Left renal pelvis (tissue), 4 donors: ENCODE measurements around the gene DAPK2. TPM values are rescaled to one million over a fixed set of nuclear protein-coding genes. Genes with fewer than 3 reads are reported as not detected.
"Not testable (repeated sequence)": the region's sequence is repeated elsewhere in the genome, so short reads cannot be mapped to it uniquely, and the experiment has no call there.

Source experiments
- DNase-seq, 4 donors: peaks; one replicate each; pipeline ENCODE4 v3.0.0-alpha.2; 2013; ENCODE audit warnings: low read depth in 4 of 4, low spot score in 3 of 4
- polyA plus RNA-seq, 4 donors: library from polyadenylated mRNA; unstranded; fragments of 120-200 nt; gene quantifications; one replicate each; pipeline ENCODE4 v1.2.1, GENCODE V29; 2013; ENCODE audit not compliant: insufficient read length in 4 of 4

Gene DAPK2
- polyA plus RNA-seq, 4 donors, result 5.9 to 13.6 (median 7.1) TPM

DNA sequence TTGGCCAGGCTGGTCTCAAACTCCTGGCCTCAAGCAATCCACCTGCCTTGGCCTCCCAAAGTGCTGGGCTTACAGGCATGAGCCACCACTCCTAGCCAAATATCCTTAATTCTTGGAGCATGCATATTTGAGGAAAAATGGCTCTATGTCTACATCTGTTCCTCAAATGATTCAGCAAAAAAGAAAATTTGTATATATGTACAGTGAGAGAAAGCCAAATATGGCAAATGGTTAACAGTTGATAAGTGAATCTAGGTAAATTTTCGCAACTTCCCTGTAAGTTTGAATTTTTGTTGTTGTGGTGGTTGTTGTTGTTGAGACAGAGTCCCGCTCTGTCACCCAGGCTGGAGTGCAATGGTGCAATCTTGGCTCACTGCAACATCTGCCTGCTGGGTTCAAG is 12.8 kb upstream of the DAPK2 start:
- DNase-seq, result not testable (repeated sequence)

DNA sequence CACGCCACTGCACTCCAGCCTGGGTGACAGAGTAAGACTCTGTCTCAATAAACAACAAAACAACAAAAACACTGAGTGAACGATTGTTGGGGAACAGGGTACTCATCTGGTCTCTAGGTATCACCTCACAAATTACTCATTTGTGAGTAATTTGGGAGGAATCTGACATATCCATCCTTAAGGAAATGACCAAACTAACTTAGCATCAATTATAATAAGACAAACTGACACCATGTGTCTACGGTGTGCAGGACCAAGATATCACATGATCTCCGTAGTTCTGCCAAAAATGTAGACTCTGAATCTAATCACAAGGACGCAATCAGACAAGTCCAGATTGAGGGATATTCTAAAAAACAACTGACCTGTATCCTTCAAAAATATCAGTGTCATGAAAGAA is 12.0 kb upstream of the DAPK2 start:
- DNase-seq, result no peak

DNA sequence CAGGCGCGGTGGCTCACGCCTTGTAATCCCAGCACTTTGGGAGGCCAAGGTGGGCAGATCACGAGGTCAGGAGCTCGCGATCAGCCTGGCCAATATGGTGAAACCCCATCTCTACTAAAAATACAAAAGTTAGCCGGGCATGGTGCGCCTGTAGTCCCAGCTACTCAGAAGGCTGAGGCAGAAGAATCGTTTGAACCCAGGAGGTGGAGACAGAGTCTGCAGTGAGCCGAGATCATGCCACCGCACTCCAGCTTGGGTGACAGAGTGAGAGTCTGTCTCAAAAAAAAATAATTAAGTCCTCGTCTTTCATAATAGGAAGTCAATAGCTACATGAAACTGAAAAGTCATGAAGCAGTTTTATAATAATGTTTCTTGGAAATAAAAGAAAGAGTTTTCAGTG is 7.4 kb upstream of the DAPK2 start:
- DNase-seq, result not testable (repeated sequence)

DNA sequence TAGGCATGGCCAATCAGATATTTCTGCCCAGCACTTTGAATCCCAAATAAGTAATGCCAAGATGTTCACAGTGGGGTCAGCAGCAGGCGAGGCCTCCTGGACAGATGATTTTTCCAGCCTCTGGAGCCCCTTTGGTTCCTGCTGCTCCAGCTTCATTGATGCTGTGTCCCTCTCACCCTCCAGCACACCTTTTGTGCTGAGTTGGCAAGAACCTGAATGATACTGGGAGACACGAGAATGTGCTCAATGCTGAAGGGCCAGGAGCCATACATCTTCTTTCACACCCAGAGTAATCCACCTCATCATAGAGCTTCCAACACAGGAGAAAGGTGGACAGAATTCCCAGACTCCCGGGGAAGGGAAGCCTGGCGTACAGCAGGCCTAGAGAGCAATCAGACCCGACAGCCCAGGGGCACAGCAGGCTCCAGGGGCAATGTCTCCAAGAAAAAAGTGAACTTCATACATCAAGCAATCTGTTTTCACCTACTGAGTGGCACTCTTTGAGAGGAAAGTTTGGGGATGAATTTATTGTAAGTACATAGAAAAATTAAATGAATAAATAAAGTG is 6.7 kb upstream of the DAPK2 start:
- DNase-seq, result no peak

DNA sequence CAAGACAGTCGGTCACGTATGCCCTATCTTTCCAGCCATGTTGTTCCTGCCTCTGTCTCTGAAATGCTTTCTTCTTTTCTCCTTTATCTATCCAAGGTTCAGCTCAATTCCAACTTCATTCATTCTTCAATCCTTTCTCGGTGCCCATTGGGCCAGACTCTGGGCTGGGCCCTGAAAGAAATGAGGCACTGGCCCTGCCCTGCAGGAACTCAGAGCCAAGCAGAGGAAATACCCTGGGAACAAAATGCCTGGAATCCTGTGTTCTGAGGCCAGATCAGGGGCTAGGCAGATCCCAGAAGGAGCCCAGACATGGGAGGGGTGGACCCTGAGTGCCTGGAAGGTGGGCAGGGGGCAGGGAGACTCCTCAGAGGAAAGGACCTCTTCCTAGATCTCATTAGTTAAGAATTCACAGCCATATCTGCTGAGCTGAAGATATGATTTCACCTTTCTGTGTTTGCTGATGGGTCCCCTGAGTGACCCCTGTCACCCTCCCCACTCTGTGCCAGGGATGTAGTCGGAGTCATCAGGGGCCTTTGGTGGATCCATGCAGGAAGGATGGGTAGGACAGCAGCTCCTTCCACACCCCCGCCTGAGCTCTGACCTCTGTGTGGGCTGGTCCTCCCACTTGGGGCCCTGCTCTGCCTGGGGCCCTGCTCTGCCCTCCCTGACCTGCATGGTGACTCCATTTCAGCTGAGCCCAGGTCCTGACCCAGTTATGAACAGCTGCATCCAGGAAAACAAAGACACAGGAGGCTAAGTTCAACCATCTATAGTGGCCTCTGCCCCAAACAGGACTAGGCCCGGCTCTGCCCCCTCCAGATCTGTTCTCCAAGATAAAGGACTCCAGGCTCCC is 5.3 kb upstream of the DAPK2 start:
- no peak for DNase-seq

DNA sequence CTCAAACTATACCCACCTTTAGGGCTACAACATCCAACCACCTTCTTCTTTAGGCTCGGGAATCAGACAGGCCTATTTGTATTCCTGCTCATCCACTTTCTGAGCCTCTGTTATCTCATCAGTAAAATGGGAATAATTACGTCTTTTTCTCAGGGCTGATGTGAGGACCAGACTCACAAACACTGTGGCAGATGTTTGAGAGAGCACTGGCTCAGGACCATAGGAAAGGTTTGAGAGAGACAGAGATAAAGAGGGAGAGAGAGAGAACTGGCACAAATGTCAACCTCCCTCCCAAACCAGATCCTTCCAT is 4.8 kb upstream of the DAPK2 start:
- DNase-seq, result no peak

DNA sequence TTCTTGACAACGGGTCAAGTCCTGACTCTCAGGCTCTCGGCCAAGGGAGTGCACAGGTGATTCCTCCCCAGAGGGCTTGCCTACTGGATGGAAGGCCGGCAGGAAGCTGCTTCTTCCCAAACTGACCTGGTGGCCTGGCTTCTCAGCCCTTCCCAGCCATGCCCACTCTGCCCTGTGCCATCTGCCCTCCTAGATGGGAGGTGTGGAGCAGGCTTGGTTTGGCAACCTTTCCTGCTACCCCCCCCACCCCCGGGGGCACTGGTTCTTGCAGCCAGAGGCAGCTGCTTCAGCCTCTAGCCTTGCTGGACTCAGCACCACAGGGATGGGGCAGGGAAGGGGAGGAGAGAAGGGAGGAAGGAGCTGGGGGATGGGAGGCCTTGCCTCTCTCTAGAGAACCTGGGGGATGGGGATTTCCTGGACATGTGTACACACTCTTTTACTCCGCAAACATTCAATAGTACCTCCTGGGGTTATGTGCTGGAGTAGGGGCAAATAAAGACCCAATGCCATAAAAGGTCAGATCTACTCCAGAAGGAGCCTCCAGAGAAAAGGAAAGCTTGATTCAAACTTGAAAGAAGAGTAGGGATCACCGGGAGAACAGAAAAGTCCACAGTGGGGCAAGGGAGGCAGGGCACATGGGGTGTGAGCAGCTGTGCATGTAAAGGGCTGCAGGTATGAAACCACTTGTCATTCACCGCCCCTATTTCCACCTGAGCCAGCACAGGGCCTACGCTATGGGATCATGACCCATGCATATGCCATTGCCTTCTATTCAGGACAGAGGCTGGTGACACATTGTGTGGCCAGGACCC is 4.2 kb upstream of the DAPK2 start:
- no peak for DNase-seq

DNA sequence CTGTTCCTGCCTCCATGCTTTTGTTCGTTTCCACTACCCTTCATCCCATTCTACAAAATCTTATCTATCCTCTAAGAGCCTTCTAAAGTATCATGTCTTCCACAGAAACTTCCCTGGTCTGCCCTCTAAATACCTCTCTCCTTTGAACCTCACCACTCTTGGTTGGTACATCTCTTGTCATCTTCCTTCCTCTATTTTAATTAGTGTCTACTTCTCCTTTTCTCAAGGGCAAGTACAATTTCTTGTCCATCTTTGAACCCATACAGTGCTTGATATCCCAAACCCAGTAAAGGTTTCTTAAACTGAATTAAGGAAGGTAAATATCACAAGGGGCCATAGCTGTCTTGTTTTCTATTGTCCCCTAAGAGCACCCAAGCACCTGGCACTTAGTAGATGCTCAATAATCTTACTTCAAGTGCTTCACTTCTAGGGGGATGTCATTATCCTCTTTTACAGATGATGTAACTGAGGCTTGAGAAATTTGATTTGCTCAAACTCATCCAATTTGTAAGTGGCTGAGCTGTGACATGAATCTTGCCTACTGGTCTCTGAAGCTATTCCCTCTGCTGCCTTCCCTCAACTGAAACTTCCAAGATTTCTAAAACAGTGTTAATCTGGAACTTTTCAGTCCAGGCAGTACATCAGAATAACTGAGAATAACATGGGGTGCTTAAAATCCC is 2.6 kb upstream of the DAPK2 start:
- DNase-seq, result no peak

DNA sequence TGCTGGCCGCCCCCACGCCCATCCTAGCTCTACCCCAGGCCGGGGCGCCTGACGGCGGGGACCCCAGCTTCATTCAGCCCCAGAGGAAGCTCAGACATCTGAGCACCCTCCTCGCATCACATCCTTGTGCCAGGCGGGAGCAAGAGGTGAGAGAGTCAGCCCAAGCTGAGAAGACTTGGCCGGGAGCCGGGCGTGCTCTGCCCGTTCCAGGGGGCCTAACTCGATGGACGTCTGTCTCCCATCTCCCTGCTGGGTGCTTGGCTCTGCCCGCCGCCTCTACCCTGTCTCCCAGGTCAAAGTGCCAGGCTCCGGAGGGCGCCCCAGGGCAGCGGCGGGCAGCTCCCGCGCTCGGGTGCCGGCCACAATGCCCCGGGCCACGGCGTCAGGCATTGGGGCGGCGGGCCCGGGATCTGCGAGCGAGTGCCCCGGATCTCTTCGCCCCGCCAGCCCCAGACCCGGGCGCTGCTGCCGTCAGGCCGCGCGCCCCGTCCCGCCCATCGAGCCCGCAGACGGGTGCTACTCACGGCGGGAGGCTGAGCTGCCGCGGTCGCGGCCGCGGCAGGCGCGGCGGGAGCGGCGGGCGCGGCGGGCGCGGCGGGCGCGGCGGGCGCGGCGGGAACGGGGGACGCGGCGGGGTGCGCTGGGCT is 388 bp downstream of the DAPK2 start:
- no peak for DNase-seq

DNA sequence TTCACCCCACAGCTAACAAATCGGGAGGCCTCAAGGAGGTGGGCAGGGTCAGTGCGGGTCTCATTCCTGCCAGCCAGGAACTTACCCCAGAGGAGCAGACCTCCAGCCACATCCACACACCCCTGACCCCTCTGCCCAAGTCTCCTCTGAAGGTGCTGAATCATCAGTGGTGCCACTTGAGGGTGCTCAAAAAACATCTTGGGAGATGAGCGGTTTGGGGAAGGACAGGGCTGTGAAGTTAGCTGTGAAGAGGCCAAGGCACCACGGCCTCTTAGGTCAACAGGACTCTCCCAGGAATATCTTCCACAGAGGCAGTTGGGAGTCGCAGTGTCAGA is 1.2 kb downstream of the DAPK2 start:
- DNase-seq, result no peak

DNA sequence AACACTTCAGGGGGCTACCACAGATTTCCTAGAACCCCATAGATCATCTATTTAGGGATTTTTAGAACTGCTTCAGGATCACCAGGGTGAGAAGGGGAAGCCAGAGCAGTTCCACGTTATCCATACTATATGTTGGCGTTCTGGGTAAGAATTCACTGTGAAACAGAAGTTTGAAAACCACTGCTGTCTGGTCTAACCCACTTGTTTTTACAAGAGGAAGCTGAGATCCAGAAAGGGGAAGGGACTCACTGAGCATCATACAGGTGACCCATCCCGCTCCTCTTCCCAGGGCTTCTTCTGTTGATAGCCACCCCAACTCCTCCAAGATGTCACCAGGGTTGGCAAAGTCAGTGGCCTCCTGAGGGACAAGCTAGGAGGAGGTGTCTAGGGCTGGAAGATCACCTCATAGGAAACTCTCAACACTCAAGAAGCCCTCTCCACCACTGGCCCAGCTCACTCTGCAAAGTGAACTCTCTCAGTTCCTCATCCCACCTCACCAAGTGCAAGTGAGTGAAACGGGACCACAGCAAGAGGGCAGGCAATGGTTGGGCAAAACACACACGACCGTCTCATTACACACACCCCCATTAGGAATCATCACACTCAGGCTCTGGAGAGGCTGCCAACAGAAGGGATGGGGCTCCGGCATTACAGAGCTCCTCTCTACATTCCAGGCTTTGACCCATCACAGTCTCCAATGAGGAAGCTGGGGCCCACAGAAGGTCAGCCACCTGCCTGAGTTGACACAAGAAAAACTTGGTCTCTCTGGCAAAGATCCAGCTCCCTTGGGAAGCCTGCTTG is 1.8 kb downstream of the DAPK2 start:
- no peak for DNase-seq

DNA sequence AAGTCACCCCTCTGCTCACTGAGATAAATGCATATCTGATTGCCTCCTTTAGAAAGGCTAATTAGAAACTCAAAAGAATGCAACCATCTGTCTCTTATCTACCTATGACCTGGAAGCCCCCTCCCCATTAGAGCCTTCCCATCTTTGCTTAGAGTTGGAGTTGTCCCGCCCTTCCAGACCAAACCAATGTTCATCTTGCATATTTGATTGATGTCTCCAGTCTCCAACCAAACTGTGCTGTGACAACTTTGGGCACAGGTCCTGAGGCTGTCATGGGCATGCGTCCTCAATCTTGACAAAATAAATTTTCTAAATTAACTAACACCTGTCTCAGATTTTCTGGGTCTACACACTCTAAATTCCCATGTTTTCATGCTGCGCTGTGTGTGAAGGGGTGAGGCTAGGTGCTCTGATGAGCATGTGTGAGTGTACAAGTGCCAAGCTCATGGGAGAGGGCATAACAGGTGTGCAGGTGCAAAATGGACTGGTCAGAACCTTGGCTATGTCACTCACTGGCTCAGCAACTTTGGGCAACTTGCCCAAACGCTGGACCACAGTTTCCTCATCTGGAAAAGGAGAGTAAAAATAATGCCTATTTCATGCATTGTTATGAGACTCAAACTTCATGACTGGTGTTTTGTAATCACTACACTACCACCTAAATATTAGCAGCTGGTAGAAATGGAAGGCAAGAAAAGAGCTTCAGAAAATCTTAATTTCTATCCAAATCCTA is 7.2 kb downstream of the DAPK2 start:
- no peak for DNase-seq

DNA sequence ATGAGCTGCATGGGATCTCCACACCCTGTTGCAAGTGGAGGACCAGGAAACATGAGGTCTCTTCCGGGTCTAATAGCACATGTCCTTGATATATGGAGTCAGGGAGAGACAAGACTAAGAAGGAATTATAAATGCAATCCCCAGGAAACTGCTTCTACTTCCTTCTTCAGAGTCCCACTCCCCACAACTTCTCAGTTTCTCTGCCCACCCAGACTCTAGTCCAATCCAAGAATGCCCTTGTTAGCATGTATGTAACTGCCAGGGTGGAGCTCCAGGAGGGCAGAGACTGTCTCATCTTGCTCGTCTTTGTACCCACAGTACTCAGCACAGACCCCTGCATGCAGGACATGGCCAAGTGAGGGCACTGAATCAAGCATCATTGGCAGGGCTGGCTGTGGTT is 8.3 kb downstream of the DAPK2 start:
- no peak for DNase-seq

DNA sequence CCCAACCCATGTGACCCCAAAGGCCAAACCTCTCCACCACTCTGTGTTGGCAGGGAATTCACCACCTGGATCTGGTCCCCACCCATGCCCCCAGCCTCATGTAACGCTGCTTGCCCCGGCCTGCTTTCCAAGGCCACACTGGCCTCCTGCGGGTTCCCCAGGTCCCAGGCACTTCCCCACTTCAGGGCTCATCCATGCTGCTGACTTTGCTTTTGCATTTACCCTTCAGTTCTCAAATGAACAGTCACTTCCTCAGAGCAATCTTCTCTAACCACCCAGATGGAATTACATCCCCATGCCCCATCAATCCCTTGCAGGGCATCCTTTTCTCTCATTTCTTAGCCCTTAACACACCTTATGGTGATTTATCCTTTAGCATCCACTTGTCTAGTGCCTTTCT is 9.2 kb downstream of the DAPK2 start:
- no peak for DNase-seq

DNA sequence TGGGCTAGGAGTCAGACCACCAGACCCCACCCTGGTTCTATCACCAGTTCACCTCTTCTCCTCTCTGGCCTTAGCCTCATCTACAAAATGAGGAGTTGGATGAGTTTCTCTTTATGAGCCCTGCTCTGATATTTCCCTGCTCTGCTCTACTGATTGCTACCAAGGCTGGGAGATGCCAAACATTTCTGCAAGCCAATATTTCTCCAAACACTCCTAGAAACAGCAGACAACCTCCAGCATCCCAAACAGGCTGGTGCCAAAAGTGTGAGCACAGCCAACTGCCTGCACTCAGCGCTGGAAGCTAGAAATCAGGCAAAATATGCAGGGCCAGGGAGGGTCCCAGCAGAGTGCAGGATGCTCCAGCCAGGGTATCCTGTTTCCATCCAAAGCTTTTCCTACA is 10.8 kb downstream of the DAPK2 start:
- no peak for DNase-seq

DNA sequence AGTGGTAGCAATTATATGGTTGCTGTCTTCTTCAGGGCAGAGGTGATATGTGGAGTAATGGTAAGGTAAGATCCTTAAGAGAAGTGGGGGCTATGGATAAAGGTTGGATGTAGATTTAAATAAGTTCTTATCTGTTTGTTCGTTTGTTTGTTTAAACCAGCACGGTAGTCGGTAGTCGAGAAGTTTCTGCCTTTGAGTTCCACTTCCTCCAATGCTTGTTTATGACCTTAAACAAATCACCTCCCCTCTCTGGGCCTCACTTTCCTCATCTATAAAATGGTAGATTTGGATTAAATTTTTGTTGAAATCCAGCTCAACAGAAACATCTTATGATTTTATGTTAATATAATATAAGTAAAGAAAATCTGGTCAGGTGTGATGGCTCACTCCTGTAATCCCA is 11.8 kb downstream of the DAPK2 start:
- DNase-seq, result no peak

DNA sequence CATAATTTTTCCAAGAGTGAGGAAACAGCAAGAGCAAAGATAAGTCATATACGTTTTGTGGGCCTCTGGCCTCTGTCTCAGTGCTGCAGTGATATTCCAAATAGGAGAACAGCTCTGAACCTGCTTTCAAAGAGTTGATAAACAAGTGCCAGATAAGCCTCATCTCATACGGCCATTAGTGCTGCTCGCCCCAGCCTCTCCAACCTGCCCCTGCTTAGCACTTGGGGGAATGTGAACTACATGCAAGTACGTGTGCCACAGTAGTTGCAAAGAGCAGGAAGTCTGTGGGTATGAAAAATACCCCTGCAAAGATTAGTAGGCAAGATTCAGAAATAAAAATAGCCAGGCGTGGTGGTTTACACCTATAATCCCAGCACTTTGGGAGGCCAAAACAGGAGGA is 14.0 kb downstream of the DAPK2 start:
- DNase-seq, result no peak

DNA sequence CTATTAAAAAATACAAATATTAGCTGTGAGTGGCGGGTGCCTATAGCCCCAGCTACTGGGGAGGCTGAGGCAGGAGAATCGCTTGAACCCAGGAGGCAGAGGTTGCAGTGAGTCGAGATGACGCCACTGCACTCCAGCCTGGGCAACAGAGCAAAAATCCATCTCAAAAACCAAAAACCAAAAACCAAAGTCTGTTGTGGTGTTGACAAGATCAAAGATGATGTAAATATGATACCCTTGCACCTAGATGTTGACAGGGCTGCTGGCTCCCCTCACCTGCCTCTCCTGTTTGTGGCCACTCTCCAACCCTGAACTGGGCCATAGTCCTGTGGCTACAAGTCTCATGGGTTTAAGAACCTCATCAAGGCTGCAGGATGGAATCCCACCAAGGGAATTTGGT is 16.2 kb downstream of the DAPK2 start:
- no peak for DNase-seq

DNA sequence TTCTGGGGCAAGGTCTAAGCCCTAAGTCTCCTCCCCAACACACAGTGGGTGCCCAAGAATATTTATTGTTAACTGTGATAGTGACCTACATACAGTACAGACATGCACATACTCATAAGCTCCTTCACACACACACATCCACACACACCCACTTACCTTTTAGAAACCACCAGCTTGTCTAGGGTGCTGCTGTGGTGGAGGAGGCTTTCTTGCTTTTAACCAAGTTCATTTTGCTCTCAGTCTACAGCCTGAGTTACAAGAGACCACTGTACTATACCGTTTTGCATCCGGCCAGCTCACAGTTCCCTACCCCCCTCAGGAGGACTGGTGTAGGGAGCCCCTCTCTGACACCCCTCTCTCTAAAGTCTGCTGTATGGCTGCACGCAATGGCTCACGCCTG is 16.7 kb downstream of the DAPK2 start:
- DNase-seq, result no peak
